ENCODE data around the gene PKNOX1.
A peak's percentile ranks its signal among the peaks of the same experiment; 100 is the strongest.

The PKNOX1 gene

DNA sequence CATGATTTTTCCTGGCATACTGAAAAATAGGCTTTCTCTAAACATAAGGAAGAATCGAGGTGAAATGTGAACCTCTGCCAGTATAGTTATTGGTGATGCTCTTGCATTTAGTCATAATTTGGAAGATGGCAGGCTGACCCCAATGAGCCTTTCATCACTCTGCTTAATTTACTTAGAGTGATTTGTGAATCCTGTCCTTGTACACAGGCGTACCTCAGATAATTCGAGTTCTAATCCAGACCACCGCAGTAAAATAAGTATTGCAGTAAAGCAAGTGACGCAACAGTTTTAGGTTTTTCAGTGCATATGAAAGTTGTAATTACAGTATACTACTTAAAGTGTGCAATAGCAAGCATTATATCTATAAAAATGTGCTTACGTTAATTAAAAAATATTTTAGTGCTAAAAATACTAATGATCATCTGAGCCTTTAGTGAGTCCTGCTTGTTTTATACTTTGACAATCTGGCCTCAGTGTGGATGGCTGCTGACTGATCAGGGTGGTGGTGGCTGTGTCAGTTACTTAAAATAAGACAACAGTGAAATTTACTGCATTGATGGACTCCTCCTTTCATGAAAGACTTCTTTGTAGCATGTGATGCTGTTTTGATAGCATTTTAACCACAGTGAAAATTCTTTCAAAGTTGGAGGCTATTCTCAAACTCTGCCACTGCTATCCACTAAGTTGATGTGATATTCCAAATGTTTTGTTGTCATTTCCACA is 1.7 kb downstream of the PKNOX1 start:
- H3K9me2 ChIP-seq (replicated peaks; ENCODE audit: low read depth, low read length), result no peaks in the 10 kb centered on the region
- H3K9ac ChIP-seq (ENCODE audit: low read depth, low read length, poor library complexity, severe bottlenecking), result peak overlapping the region; percentile 87
- H3K4me3 ChIP-seq (ENCODE audit: low read length, poor library complexity, severe bottlenecking), result peak overlapping the region; percentile 82
- H3K4me2 ChIP-seq (ENCODE audit: low read depth, low read length, poor library complexity, severe bottlenecking), result peak overlapping the region; percentile 93
- no peaks in the 10 kb centered on the region for H3K9me3 ChIP-seq (ENCODE audit: insufficient read depth, low read depth, low read length)
- H3K36me3 ChIP-seq (ENCODE audit: insufficient read depth, low read length), result no peaks in the 10 kb centered on the region
- peaks cover 58% of the 10 kb centered on the region for H3K79me2 ChIP-seq (ENCODE audit: insufficient read depth, low read length)
- H3K4me1 ChIP-seq (ENCODE audit: insufficient read depth, low read length, poor library complexity, severe bottlenecking), result peaks cover 32% of the 10 kb centered on the region
- no peaks in the 10 kb centered on the region for H3F3A ChIP-seq (ENCODE audit: low read depth)
- H4K20me1 ChIP-seq (ENCODE audit: insufficient read depth, low read length, poor library complexity, severe bottlenecking), result peaks cover 15% of the 10 kb centered on the region
- H3K27me3 ChIP-seq (ENCODE audit: insufficient read depth, low read length, poor library complexity, severe bottlenecking), result no peaks in the 10 kb centered on the region
- no peak overlapping the region for H2AFZ ChIP-seq (ENCODE audit: low read length)
- TF ChIP-seq, protein P1, sequence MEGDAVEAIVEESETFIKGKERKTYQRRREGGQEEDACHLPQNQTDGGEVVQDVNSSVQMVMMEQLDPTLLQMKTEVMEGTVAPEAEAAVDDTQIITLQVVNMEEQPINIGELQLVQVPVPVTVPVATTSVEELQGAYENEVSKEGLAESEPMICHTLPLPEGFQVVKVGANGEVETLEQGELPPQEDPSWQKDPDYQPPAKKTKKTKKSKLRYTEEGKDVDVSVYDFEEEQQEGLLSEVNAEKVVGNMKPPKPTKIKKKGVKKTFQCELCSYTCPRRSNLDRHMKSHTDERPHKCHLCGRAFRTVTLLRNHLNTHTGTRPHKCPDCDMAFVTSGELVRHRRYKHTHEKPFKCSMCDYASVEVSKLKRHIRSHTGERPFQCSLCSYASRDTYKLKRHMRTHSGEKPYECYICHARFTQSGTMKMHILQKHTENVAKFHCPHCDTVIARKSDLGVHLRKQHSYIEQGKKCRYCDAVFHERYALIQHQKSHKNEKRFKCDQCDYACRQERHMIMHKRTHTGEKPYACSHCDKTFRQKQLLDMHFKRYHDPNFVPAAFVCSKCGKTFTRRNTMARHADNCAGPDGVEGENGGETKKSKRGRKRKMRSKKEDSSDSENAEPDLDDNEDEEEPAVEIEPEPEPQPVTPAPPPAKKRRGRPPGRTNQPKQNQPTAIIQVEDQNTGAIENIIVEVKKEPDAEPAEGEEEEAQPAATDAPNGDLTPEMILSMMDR (conservative IDR thresholded peaks at IDR 0.05; ENCODE audit: low read length), result no peak
- TF ChIP-seq EZH2phosphoT487 (IDR thresholded peaks at IDR 0.05; ENCODE audit: borderline replicate concordance), result no peak

DNA sequence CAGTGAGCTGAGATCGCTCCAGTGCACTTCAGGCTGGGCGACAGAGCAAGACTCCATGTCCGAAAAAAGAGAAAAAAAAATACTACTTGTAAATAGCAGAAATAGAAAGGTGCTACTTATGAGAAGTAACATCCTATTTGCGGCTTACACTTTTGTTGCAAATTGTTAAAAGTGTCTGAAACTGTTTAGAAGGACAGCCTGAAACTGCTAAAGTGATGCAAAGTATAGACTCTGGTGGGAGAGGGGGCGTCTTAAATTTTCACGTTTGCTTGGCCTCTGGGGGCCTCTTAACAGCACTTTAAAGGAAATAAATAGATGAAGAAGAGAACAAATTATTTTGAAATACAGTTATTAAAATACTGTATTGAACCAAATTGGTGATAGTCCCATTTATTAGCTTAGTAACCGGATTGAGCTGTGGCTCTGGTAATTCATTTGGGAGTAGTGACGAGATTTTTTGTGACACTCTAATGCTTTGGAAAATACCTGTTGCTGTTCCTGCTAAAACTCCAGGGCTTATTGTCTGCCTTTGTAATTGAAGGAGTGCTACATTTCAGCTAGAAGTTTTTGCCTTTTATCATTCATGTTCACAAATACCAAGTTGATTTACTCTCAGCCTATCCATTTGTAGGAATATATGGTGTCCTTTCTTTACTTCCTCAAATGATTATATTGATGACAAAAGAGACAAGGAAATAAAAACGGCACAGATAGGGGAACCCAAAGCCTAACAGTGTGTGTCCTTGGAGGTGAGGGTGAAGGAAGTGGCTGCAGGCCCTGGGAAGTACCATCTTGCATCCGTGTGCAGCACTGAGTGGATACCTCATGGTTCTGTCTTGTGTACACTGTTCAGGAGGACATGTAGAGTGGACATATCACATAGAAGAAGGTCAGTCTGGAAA is 6.2 kb downstream of the PKNOX1 start:
- H3K36me3 ChIP-seq (ENCODE audit: insufficient read depth, low read length), result no peaks in the 10 kb centered on the region
- H3K27me3 ChIP-seq (ENCODE audit: insufficient read depth, low read length, poor library complexity, severe bottlenecking), result no peaks in the 10 kb centered on the region
- H3K4me2 ChIP-seq (ENCODE audit: low read depth, low read length, poor library complexity, severe bottlenecking), result peak overlapping the region; percentile 22
- H3K79me2 ChIP-seq (ENCODE audit: insufficient read depth, low read length), result peaks cover 88% of the 10 kb centered on the region
- TF ChIP-seq, protein P1 (conservative IDR thresholded peaks at IDR 0.05; ENCODE audit: low read length), result no peak
- no peak for TF ChIP-seq EZH2phosphoT487 (IDR thresholded peaks at IDR 0.05; ENCODE audit: borderline replicate concordance)
- no peak overlapping the region for H3K4me3 ChIP-seq (ENCODE audit: low read length, poor library complexity, severe bottlenecking)
- peak overlapping the region; percentile 3 for H3K9ac ChIP-seq (ENCODE audit: low read depth, low read length, poor library complexity, severe bottlenecking)
- peaks cover 38% of the 10 kb centered on the region for H3K4me1 ChIP-seq (ENCODE audit: insufficient read depth, low read length, poor library complexity, severe bottlenecking)
- H4K20me1 ChIP-seq (ENCODE audit: insufficient read depth, low read length, poor library complexity, severe bottlenecking), result peaks cover 18% of the 10 kb centered on the region
- no peak overlapping the region for H2AFZ ChIP-seq (ENCODE audit: low read length)
- H3K9me3 ChIP-seq (ENCODE audit: insufficient read depth, low read depth, low read length), result no peaks in the 10 kb centered on the region
- no peaks in the 10 kb centered on the region for H3K9me2 ChIP-seq (replicated peaks; ENCODE audit: low read depth, low read length)
- no peaks in the 10 kb centered on the region for H3F3A ChIP-seq (ENCODE audit: low read depth)

DNA sequence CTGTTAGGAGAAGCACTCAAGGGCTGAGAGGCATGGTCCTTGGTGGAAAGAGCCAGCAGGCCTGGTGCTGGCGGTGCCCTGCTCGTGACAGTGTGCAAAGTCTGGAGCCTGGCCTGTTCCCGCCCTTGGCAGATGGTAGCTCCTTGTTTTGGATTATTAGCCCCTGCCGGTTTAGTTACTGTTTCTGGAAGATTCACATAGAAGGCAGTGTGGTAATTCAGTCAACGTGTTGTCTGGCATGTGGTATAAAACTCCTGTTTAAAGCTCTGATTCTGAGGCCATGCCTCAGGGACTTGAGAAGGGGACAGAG is 6.8 kb downstream of the PKNOX1 start:
- H3K36me3 ChIP-seq (ENCODE audit: insufficient read depth, low read length), result no peaks in the 10 kb centered on the region
- H4K20me1 ChIP-seq (ENCODE audit: insufficient read depth, low read length, poor library complexity, severe bottlenecking), result peaks cover 12% of the 10 kb centered on the region
- no peaks in the 10 kb centered on the region for H3K27me3 ChIP-seq (ENCODE audit: insufficient read depth, low read length, poor library complexity, severe bottlenecking)
- H3F3A ChIP-seq (ENCODE audit: low read depth), result no peaks in the 10 kb centered on the region
- H3K9me3 ChIP-seq (ENCODE audit: insufficient read depth, low read depth, low read length), result no peaks in the 10 kb centered on the region
- no peak overlapping the region for H2AFZ ChIP-seq (ENCODE audit: low read length)
- H3K9ac ChIP-seq (ENCODE audit: low read depth, low read length, poor library complexity, severe bottlenecking), result peak overlapping the region; percentile 3
- H3K79me2 ChIP-seq (ENCODE audit: insufficient read depth, low read length), result peaks cover 87% of the 10 kb centered on the region
- H3K9me2 ChIP-seq (replicated peaks; ENCODE audit: low read depth, low read length), result no peaks in the 10 kb centered on the region
- H3K4me3 ChIP-seq (ENCODE audit: low read length, poor library complexity, severe bottlenecking), result no peak overlapping the region
- peaks cover 35% of the 10 kb centered on the region for H3K4me1 ChIP-seq (ENCODE audit: insufficient read depth, low read length, poor library complexity, severe bottlenecking)
- peak overlapping the region; percentile 22 for H3K4me2 ChIP-seq (ENCODE audit: low read depth, low read length, poor library complexity, severe bottlenecking)
- TF ChIP-seq, protein P1 (conservative IDR thresholded peaks at IDR 0.05; ENCODE audit: low read length), result no peak
- no peak for TF ChIP-seq EZH2phosphoT487 (IDR thresholded peaks at IDR 0.05; ENCODE audit: borderline replicate concordance)
